GM19328 (cell line): ENCODE measurements around the gene MIA2.

Experiments
- ATAC-seq: cut with Tn5 transposase; IDR thresholded peaks from one replicate; pipeline ENCODE4 v1.9.1; 2021; ENCODE audit warnings: mild to moderate bottlenecking, moderate library complexity; ENCODE audit not compliant: unreplicated experiment

Gene MIA2

GRCh38 chr14:39376667-39377403 lies 143.1 kb downstream of the MIA2 start:
- ATAC-seq, result no peak

DNA sequence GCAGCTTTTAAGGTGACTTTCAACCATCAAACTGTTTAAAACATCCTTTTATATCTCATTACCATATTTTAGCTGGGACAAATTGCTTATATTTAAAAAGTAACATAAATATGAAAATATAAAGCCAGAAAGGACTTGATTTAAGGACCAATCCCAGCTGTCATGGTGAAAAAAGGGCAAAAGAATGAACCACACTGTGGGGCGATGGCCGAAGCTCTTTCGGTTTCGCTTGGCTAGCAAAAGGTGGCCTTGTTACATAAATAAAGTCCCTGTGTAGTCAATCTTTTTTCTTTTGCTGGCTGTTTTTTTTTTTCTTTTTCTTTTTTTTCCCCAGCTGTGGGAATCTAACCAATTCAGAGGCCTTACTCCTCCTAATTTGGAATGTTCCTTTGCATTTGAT lies 147.7 kb downstream of the MIA2 start:
- no peak for ATAC-seq

- no peak for ATAC-seq
These were observed 148.7 kb downstream of the MIA2 start for GRCh38 chr14:39382463-39382862.

DNA sequence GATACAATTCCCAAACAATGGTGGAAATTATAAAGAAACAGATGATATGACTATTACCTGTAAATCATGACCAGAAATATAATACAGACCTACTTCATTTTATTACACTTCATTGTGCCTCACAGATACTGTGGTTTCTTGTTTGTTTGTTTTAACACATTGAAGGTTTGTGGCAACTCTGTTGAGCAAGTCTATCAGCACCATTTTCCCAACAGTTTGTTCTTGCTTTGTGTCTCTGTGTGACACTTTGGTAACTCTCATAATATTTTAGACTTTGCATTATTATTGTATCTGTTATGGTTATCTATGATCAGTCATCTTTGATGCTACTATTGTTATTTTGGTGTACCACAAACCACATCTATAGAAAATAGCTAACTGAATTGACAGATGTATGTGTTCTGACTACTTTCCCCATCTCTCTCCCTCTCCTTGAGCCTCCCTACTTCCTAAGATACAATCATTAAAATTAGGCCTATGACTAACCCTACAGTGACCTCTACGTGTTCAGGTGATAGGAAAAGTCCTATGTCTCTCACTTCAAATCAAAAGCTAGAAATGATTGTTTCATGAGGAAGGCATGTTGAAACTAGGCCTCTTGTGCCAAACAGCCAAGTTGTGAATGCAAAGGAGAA lies 149.4 kb downstream of the MIA2 start:
- no peak for ATAC-seq

- ATAC-seq, result no peak
These were observed 150.0 kb downstream of the MIA2 start for GRCh38 chr14:39383741-39384140.

GRCh38 chr14:39384177-39384576 lies 150.5 kb downstream of the MIA2 start:
- no peak for ATAC-seq

GRCh38 chr14:39393289-39393688 lies 159.6 kb downstream of the MIA2 start:
- ATAC-seq, result no peak

- ATAC-seq, result no peak
These were observed 162.0 kb downstream of the MIA2 start for GRCh38 chr14:39395555-39396254.

GRCh38 chr14:39396448-39396847 lies 162.7 kb downstream of the MIA2 start:
- no peak for ATAC-seq

- ATAC-seq, result no peak
These were observed 164.7 kb downstream of the MIA2 start for GRCh38 chr14:39398382-39398781.

DNA sequence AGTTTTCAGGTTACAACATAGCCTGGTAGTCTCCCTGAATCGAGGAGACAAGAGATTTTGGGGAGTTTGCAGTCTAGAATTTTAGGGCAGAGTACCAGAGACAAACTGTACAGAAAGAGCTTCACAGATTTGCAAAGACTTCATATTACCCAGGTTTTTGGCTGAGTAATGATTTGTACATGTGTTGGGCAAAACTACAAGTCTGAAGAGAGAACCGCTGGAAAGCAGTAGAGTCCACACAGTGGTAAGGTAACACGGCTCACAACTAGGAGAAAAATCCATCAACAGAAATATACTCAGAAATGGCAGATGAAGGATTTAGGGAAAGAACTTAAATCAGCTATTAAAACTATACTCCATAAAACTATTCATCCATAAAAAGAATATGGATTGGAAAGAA lies 172.8 kb downstream of the MIA2 start:
- no peak for ATAC-seq

DNA sequence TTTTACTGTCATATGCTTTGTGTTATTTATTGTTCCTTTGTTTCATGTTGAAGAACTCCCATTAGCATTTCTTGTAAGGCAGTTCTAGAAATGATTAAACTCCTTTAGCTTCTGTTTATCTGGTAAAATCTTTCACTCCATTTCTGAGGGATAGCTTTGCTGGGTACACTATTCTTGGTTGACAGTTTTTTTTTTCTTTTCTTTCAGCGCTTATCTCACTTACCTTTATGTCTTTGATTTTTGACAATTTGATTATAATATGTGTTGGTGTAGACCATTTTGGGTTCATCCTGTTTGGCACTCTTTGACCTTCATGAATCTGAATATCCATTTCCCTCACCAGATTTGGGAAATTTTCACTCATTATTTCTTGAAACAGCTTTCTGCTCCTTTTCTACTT lies 182.4 kb downstream of the MIA2 start:
- ATAC-seq, result no peak

- ATAC-seq, result no peak
These were observed 183.3 kb downstream of the MIA2 start for GRCh38 chr14:39417014-39417413.

DNA sequence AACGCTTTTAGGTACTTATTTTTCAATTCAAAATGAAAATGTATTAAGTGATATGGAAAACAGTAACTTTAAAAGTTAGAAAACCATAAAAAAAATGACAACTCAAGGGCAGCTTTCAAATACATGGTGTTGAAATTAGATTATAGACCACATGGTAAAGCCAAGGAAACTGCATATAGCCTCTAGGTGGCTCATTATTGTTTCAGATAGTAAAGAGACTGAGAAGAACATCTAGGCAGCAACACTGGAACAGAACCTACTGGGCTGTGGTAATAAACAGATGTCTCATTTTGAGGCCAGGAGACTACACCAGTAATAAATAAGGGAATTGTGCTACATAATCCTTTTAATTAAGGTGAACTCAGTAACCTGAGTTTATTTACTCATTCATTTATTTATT lies 185.6 kb downstream of the MIA2 start:
- no peak for ATAC-seq

GRCh38 chr14:39422243-39422642 lies 188.5 kb downstream of the MIA2 start:
- ATAC-seq, result no peak

GRCh38 chr14:39423793-39424192 lies 190.1 kb downstream of the MIA2 start:
- ATAC-seq, result no peak

DNA sequence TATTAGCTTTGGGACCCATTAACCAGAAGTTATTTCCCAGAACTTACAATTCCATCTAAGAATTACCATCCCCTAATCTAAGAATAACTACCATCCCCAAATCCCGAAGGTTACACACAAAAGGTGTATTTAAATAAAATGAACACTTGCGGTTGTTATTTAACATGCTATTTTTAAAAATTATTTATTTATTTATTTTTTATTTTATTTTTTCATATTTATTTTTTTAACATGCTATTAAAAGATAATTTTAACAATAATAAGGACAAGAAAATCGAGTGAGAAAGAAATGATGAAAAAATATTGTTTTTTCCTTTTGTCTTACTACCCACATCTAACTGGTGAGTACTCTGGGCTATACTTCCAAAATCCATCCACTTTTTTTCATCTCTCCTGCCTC lies 192.2 kb downstream of the MIA2 start:
- no peak for ATAC-seq

- ATAC-seq, result no peak
These were observed 192.9 kb downstream of the MIA2 start for GRCh38 chr14:39426605-39427004.

- no peak for ATAC-seq
These were observed 194.4 kb downstream of the MIA2 start for GRCh38 chr14:39428118-39428517.

DNA sequence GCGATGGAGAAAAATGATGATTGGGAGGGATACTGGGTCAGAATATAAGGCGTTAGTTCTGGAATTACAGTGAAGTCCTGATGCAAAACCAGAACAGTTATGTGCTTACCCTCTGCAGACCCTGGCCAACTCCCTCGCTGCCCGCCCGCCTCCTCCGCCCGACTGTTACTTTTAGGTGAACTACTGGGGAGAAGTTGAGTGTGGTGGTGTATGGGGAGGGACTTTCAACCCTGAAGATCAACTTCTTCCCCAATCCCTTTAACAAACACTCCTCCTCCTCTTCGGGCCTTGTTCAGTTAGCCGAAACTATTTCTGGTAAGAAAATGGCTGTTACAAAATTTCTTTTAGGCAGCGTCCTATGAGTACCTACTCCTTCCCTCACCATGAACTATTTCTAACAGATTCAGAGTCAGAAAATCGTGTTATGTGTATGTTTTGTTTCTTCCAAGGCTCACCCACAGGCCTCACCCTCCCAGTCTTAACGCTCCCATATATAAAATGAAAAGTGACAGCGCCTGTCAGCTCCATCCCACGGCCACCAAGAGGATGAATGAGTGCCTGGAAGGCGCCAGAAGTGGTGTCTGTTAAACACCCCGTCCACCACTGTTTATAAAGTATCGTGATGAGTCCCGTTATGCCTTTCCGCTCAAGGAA lies 197.2 kb downstream of the MIA2 start:
- no peak for ATAC-seq

DNA sequence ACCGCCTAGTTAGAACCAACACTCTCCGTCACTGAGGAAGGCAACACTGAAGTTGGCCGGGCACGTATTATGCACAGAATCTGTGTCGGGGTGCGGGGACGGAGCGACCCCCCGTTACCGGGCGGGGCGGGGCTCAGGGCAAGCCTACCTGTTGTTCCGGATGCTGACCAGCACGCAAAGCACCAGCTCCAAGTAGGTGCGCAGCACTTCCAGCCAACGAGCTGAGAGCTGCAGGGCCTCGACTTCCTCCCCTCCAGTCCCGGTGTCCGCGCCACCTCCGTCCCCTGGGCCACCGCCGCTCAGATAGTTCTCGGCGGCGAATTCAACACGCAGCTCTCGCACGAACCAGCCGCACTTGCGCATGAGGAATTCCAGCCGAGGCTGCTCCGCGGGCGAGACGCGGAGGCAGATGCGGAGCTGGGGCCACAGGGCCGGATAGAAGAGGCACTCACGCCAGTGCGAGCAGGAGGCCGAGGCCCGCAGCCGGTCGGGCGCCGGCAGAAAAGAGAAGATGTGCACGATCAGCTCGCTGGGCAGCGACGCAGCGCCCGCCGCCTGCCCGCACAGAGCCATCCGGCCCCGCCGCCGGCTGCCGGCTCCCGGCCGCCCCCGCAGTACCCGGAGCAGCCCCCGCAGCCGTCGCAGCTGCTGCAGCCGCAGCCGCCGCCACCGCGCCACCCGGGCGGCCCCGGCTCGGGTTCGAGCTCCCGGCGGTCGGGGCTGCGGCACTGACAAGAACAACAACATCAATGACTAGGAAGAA lies 197.9 kb downstream of the MIA2 start:
- ATAC-seq, result peak; percentile 6
